DMS53 (cell line): Measurements from ENCODE around the gene MRAP2.
"Not testable (repeated sequence)": the region's sequence is repeated elsewhere in the genome, so short reads cannot be mapped to it uniquely, and the experiment has no call there.

ENCODE experiments used
- DNase-seq: peaks from one replicate; lab custom pipeline; 2025; lab: John Stamatoyannopoulos, UW

The MRAP2 gene

GRCh38 chr6:84032000-84032399 lies 1.6 kb upstream of the MRAP2 start:
- DNase-seq, result not testable (repeated sequence)

GRCh38 chr6:84035484-84035883 lies 1.9 kb downstream of the MRAP2 start:
- DNase-seq, result no peak

- no peak for DNase-seq
Measured at GRCh38 chr6:84037425-84038089, 4.0 kb downstream of the MRAP2 start.

GRCh38 chr6:84042603-84043002 lies 9.0 kb downstream of the MRAP2 start:
- no peak for DNase-seq

- no peak for DNase-seq
Measured at GRCh38 chr6:84043555-84043954, 10.0 kb downstream of the MRAP2 start.

- no peak for DNase-seq
Measured at GRCh38 chr6:84046755-84047154, 13.2 kb downstream of the MRAP2 start.

GRCh38 chr6:84048588-84048987 lies 15.0 kb downstream of the MRAP2 start:
- no peak for DNase-seq

GRCh38 chr6:84050408-84050807 lies 16.8 kb downstream of the MRAP2 start:
- no peak for DNase-seq

GRCh38 chr6:84052204-84052882 lies 18.8 kb downstream of the MRAP2 start:
- DNase-seq, result peak; percentile 90

GRCh38 chr6:84052883-84053241 lies 19.3 kb downstream of the MRAP2 start:
- no peak for DNase-seq

GRCh38 chr6:84055647-84056046 lies 22.1 kb downstream of the MRAP2 start:
- no peak for DNase-seq

GRCh38 chr6:84057908-84058307 lies 24.3 kb downstream of the MRAP2 start:
- no peak for DNase-seq

- no peak for DNase-seq
Measured at GRCh38 chr6:84059082-84059481, 25.5 kb downstream of the MRAP2 start.

- DNase-seq, result no peak
Measured at GRCh38 chr6:84061174-84061573, 27.6 kb downstream of the MRAP2 start.

- no peak for DNase-seq
Measured at GRCh38 chr6:84061613-84062398, 28.2 kb downstream of the MRAP2 start.

- DNase-seq, result no peak
Measured at GRCh38 chr6:84062519-84063154, 29.1 kb downstream of the MRAP2 start.

GRCh38 chr6:84065693-84066290 lies 32.2 kb downstream of the MRAP2 start:
- DNase-seq, result peak; percentile 65

GRCh38 chr6:84066536-84066935 lies 33.0 kb downstream of the MRAP2 start:
- DNase-seq, result no peak

GRCh38 chr6:84068873-84069272 lies 35.3 kb downstream of the MRAP2 start:
- not testable (repeated sequence) for DNase-seq

- DNase-seq, result no peak
Measured at GRCh38 chr6:84072442-84072997, 38.9 kb downstream of the MRAP2 start.

GRCh38 chr6:84074988-84075781 lies 41.6 kb downstream of the MRAP2 start:
- peak; percentile 2 for DNase-seq
